Measurements from ENCODE around the gene CSGALNACT2.

DNA sequence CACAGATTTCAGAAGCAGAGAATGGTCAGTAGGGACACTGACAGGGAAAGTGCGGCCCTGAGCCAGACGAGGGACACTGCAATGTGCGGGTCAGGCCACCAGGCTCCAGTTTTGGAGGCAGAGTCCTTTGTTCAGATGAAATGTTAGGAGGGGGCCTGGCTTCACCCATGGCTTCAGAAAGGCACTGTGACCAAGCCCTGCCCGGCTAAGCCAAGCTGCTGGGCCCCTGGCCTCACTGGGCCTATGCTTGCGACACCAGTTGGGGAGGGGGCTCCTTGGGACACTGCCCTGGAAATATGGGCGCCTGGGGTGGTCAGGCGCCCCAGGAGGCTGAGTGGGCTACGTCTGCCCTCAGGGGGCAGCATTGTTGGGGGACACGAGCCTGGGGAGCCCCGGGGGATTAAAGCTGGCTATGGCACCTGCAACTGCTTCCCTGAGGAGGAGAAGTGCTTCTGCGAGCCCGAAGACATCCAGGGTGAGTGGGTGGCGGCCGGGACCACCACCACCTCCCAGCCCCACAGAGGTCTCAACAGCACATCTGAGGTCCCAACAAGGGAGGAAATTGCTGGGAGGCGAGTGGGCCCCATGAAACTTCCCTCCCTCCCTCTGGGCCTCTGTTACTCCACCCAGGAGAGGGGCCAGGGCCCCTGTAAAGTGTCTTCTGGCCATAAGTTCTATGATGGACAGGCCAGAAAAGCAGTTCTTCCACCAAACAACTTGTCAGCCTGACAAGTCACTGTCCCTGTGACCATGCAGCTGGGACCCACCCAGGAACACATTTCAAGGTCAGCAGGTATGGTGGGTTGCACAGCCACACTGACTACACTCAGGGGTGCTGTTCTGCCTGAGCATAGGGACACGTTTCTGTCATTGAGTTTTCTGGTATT is 24.8 kb upstream of the CSGALNACT2 start:
- TF ChIP-seq, protein P1, sequence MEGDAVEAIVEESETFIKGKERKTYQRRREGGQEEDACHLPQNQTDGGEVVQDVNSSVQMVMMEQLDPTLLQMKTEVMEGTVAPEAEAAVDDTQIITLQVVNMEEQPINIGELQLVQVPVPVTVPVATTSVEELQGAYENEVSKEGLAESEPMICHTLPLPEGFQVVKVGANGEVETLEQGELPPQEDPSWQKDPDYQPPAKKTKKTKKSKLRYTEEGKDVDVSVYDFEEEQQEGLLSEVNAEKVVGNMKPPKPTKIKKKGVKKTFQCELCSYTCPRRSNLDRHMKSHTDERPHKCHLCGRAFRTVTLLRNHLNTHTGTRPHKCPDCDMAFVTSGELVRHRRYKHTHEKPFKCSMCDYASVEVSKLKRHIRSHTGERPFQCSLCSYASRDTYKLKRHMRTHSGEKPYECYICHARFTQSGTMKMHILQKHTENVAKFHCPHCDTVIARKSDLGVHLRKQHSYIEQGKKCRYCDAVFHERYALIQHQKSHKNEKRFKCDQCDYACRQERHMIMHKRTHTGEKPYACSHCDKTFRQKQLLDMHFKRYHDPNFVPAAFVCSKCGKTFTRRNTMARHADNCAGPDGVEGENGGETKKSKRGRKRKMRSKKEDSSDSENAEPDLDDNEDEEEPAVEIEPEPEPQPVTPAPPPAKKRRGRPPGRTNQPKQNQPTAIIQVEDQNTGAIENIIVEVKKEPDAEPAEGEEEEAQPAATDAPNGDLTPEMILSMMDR (IDR thresholded peaks at IDR 0.05), result no peak
- TF ChIP-seq POLR2AphosphoS5 (IDR thresholded peaks at IDR 0.05) (no peak), POLR2A (IDR thresholded peaks at IDR 0.05) (no peak)
